Type B pancreatic cell (in vitro differentiated cells): ENCODE measurements around the gene SAMD14. TPM values are rescaled to one million over a fixed set of nuclear protein-coding genes. Genes with fewer than 3 reads are reported as not detected.

Source experiments
- DNase-seq: peaks from one replicate; pipeline ENCODE4 v3.0.0; 2021; ENCODE audit warnings: mixed read lengths; ENCODE audit not compliant: unreplicated experiment; ENCODE audit errors: extremely low spot score
- H3K27ac Mint-ChIP-seq: 2 replicates; pipeline ENCODE4 v1.8.0; 2021; ENCODE audit warnings: mild to moderate bottlenecking, mixed read lengths
- H3K27me3 Mint-ChIP-seq: 2 replicates; pipeline ENCODE4 v1.8.0; 2021; ENCODE audit warnings: mixed read lengths
- H3K36me3 Mint-ChIP-seq: 2 replicates; pipeline ENCODE4 v1.8.0; 2021; ENCODE audit warnings: mixed read lengths
- H3K4me1 Mint-ChIP-seq: one replicate; pipeline ENCODE4 v1.8.0; 2021; ENCODE audit warnings: mixed read lengths; ENCODE audit not compliant: unreplicated experiment
- H3K4me3 Mint-ChIP-seq: 2 replicates; pipeline ENCODE4 v1.8.0; 2021; ENCODE audit warnings: mild to moderate bottlenecking, mixed read lengths
- H3K9me3 Mint-ChIP-seq: 2 replicates; pipeline ENCODE4 v1.8.0; 2021; ENCODE audit warnings: mixed read lengths
- CTCF ChIP-seq: fragments of 200-600 bp; sonication (generic); conservative IDR thresholded peaks from 2 replicates; pipeline ENCODE4 v1.5.0; 2021; ENCODE audit warnings: antibody characterized with exemption, mild to moderate bottlenecking
- total RNA-seq: library from RNA; stranded (reverse); gene quantifications from 2 replicates; pipeline ENCODE4 v1.2.1, GENCODE V29; 2021; ENCODE audit warnings: low replicate concordance

The SAMD14 gene
- total RNA-seq, 1 donor from 2014 or later = 14.1 TPM

GRCh38 chr17:50144845-50145531 is 15.0 kb upstream of the SAMD14 start:
- Mint-ChIP-seq H3K27me3 (no peaks in the 10 kb centered on the region), H3K4me3 (peak overlapping the region; percentile 53), H3K4me1 (peaks cover 29% of the 10 kb centered on the region), H3K27ac (no peak overlapping the region), H3K9me3 (no peaks in the 10 kb centered on the region), H3K36me3 (peaks cover 21% of the 10 kb centered on the region)
- no peak for DNase-seq
- no peak for TF ChIP-seq CTCF

- H3K9me3 Mint-ChIP-seq = no peaks in the 10 kb centered on the region
- peaks cover 33% of the 10 kb centered on the region for H3K4me1 Mint-ChIP-seq
- H3K4me3 Mint-ChIP-seq = no peak overlapping the region
- no peak for TF ChIP-seq CTCF
- peaks cover 26% of the 10 kb centered on the region for H3K36me3 Mint-ChIP-seq
- H3K27me3 Mint-ChIP-seq = no peaks in the 10 kb centered on the region
- DNase-seq = no peak
- H3K27ac Mint-ChIP-seq = no peak overlapping the region
Observed at GRCh38 chr17:50144355-50144754, 14.4 kb upstream of the SAMD14 start.

GRCh38 chr17:50143461-50144176 is 13.7 kb upstream of the SAMD14 start:
- H3K4me3 Mint-ChIP-seq = no peak overlapping the region
- H3K27me3 Mint-ChIP-seq = no peaks in the 10 kb centered on the region
- no peaks in the 10 kb centered on the region for H3K9me3 Mint-ChIP-seq
- no peak overlapping the region for H3K27ac Mint-ChIP-seq
- no peak for TF ChIP-seq CTCF
- peaks cover 26% of the 10 kb centered on the region for H3K36me3 Mint-ChIP-seq
- DNase-seq = no peak
- H3K4me1 Mint-ChIP-seq = peaks cover 33% of the 10 kb centered on the region

- Mint-ChIP-seq H3K36me3 (peaks cover 45% of the 10 kb centered on the region), H3K27ac (peak overlapping the region; percentile 71), H3K4me1 (peaks cover 22% of the 10 kb centered on the region), H3K9me3 (no peaks in the 10 kb centered on the region), H3K27me3 (no peaks in the 10 kb centered on the region), H3K4me3 (no peak overlapping the region)
- DNase-seq = no peak
- no peak for TF ChIP-seq CTCF
Observed at GRCh38 chr17:50141745-50142110, 11.8 kb upstream of the SAMD14 start.

- TF ChIP-seq CTCF = no peak
- Mint-ChIP-seq H3K9me3 (no peaks in the 10 kb centered on the region), H3K36me3 (peaks cover 49% of the 10 kb centered on the region), H3K27ac (no peak overlapping the region), H3K27me3 (no peaks in the 10 kb centered on the region), H3K4me3 (no peak overlapping the region), H3K4me1 (peaks cover 21% of the 10 kb centered on the region)
- no peak for DNase-seq
Observed at GRCh38 chr17:50141026-50141744, 11.2 kb upstream of the SAMD14 start.
